ENCODE data around the gene LEO1.

DNA sequence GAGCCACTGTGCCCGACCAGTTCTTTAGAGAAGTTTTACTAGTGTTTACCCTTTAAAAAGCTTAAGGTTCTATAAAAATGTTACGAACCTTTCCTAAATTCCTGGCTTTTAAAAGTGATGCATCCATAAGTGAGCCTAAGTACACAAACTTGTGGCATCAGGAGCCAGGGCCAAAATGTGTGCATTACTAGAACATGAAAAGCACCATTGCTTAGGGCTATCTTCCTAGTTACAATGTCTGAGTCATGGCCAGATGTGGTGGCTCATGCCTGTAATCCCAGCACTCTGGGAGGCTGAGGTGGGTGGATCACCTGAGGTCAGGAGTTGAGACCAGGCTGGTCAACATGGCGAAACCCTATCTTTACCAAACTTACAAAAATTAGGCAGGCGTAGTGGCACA is 39.9 kb downstream of the LEO1 start:
- TF ChIP-seq CTCF (IDR thresholded peaks at IDR 0.05 in 2 of 3, conservative IDR thresholded peaks at IDR 0.05 in 1 of 3; ENCODE audit: control insufficient read depth in 2 of 3, extremely low read depth in 1 of 3, insufficient read depth in 1 of 3, low read depth in 3 of 3, low read length in 3 of 3) (no peak), SMAD5 (IDR thresholded peaks at IDR 0.05; ENCODE audit: low read depth) (no peak), NFYB (IDR thresholded peaks at IDR 0.05; ENCODE audit: insufficient read depth, low read depth, low read length) (no peak), POLR2A (IDR thresholded peaks at IDR 0.05; ENCODE audit: low read depth, low read length) (no peak), EP300 (IDR thresholded peaks at IDR 0.05; ENCODE audit: borderline replicate concordance in 1 of 2, control insufficient read depth in 1 of 2, low read depth in 2 of 2, low read length in 2 of 2) (no peak), ZNF622 (IDR thresholded peaks at IDR 0.05) (no peak), EZH2 (IDR thresholded peaks at IDR 0.05; ENCODE audit: borderline replicate concordance, control insufficient read depth, low read depth, low read length) (no peak), ZNF274 (IDR thresholded peaks at IDR 0.05; ENCODE audit: insufficient read depth, insufficient read length) (no peak), HCFC1 (IDR thresholded peaks at IDR 0.05; ENCODE audit: low read length) (no peak)
